ENCODE measurements around the gene AP5S1.
"Not testable (repeated sequence)": the region's sequence is repeated elsewhere in the genome, so short reads cannot be mapped to it uniquely, and the experiment has no call there.

AP5S1 gene

DNA sequence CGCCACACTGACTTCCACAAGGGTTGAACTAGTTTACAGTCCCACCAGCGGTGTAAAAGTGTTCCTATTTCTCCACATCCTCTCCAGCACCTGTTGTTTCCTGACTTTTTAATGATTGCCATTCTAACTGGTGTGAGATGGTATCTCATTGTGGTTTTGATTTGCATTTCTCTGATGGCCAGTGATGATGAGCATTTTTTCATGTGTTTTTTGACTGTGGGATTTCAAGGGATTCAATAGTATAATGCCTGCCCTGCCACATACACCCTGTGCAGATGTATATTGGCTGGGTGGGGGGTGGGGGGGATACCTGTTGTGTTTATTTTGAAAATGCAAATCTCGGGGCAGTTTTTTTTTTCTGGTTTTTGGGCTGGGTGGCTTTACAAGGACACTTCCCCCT lies 26.2 kb upstream of the AP5S1 start:
- DNase-seq (ENCODE audit: low read depth in 2 of 2), result not testable (repeated sequence)

- no peak for DNase-seq (ENCODE audit: low read depth in 2 of 2)
Observed at GRCh38 chr20:3794701-3795420, 25.5 kb upstream of the AP5S1 start.

GRCh38 chr20:3795511-3796468 lies 24.6 kb upstream of the AP5S1 start, which contains the start of gene CDC25B:
Gene CDC25B (plus strand): TSS chr20:3796310. CDS start chr20:3796532, 222 bp downstream.
- peak; percentile 72 to 74 for DNase-seq (ENCODE audit: low read depth in 2 of 2)

DNA sequence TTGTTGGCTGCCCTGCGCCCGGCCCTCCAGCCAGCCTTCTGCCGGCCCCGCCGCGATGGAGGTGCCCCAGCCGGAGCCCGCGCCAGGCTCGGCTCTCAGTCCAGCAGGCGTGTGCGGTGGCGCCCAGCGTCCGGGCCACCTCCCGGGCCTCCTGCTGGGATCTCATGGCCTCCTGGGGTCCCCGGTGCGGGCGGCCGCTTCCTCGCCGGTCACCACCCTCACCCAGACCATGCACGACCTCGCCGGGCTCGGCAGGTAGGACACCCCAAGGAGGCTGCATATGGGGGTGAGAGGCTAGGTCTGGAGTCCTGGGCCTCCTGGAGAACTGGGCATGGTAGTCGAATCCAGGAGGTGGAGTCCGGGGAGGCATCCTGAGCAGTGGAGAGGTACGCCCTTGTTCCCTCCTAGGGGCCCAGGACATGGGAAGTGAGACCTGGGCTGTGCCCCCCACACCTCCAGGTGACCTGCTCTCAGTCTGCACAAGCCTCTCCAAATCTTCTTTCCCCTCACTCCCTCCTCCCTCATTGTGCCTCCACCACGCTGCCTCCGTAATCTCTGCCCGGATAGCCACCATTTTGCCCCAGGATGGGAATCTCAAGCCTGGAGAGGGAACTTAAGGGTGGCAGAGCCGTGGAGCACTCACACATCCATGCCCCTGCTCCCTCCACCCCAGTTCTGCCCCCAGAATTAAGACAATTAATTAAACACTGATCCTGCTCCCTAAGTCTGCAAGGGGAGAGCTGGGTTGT lies 23.7 kb upstream of the AP5S1 start:
- no peak for DNase-seq (ENCODE audit: low read depth in 2 of 2)

- DNase-seq (ENCODE audit: low read depth in 2 of 2), result no peak
Observed at GRCh38 chr20:3797226-3797545, 23.2 kb upstream of the AP5S1 start.

GRCh38 chr20:3797592-3798372 lies 22.6 kb upstream of the AP5S1 start:
- DNase-seq (ENCODE audit: low read depth in 2 of 2), result no peak

- DNase-seq (ENCODE audit: low read depth in 2 of 2), result no peak
Observed at GRCh38 chr20:3798373-3798768, 22.0 kb upstream of the AP5S1 start.

DNA sequence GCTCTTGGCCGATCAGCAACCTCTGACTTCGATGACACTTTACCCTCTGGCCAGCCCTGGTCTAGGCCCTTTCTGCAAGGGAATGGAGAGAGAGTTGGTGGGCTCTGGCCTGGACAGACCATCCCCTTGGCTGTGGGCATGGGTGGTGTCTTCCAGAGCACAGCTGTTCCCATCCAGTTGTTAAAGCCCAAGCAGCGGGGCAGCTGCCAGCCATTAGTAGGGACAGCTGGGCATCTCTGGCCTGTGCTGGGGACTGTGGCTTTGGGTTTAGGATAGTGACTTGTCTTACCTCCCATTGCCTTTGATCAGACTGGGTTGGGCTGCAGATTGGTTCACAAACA lies 21.5 kb upstream of the AP5S1 start:
- no peak for DNase-seq (ENCODE audit: low read depth in 2 of 2)

GRCh38 chr20:3800256-3800877 lies 20.0 kb upstream of the AP5S1 start:
- no peak for DNase-seq (ENCODE audit: low read depth in 2 of 2)

GRCh38 chr20:3800878-3801260 lies 19.5 kb upstream of the AP5S1 start:
- no peak for DNase-seq (ENCODE audit: low read depth in 2 of 2)

DNA sequence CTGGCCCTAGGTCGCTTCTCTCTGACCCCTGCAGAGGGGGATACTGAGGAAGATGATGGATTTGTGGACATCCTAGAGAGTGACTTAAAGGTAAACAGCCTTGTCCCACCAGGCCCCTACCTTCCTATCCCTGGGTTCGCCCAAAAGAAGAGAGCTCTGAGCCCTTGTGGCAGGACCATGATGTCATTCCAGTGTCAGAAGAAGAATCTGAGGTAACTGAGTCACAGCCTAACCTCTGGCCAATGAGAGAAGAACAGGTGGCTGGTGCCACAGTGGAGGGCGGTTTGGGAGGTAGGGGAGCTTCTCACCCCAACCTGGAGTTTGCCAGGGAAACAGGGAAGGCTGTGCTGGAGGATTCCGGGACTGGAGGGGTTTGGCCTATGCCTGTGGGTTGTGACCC lies 19.0 kb upstream of the AP5S1 start:
- DNase-seq (ENCODE audit: low read depth in 2 of 2), result no peak

- no peak for DNase-seq (ENCODE audit: low read depth in 2 of 2)
Observed at GRCh38 chr20:3801846-3802245, 18.5 kb upstream of the AP5S1 start.

GRCh38 chr20:3802524-3803239 lies 17.7 kb upstream of the AP5S1 start:
- DNase-seq (ENCODE audit: low read depth in 2 of 2), result no peak

DNA sequence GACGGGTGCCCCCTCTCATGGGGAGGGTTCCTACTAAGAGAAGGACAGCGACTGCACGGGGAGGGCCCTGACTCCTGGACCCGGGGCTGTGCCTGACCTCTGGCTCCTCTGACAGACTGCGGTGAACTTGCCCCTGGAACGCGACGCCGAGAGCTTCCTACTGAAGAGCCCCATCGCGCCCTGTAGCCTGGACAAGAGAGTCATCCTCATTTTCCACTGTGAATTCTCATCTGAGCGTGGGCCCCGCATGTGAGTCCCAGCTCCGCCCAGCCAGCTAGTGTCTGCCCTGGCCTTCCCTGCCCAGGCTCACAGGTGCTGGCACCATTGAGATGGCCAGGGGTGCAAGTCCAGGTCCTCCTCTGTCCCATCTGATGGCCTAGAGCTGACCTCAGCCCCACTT lies 17.1 kb upstream of the AP5S1 start:
- DNase-seq (ENCODE audit: low read depth in 2 of 2), result no peak

- DNase-seq (ENCODE audit: low read depth in 2 of 2), result no peak
Observed at GRCh38 chr20:3803854-3804253, 16.5 kb upstream of the AP5S1 start.

DNA sequence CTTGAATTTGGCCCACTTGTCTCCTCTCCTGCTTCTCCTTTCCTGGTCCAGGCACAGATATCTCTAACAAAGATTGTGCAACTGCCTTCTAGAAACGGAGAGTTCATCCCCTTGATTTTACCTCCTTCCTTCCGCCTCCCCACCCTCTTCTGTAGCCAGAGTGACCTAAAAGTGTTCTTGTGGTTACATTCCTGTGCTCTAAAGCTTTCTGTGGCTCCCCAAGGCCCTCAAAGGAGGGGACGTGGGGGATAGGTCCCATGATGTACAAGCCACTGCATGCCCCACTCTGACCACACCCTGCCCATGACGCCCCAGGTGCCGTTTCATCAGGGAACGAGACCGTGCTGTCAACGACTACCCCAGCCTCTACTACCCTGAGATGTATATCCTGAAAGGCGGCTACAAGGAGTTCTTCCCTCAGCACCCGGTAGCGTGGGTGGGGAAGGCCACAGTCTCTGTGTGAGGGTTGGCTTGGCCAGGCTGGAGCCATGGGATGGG lies 16.0 kb upstream of the AP5S1 start:
- no peak for DNase-seq (ENCODE audit: low read depth in 2 of 2)

- no peak for DNase-seq (ENCODE audit: low read depth in 2 of 2)
Observed at GRCh38 chr20:3804781-3805180, 15.6 kb upstream of the AP5S1 start.

DNA sequence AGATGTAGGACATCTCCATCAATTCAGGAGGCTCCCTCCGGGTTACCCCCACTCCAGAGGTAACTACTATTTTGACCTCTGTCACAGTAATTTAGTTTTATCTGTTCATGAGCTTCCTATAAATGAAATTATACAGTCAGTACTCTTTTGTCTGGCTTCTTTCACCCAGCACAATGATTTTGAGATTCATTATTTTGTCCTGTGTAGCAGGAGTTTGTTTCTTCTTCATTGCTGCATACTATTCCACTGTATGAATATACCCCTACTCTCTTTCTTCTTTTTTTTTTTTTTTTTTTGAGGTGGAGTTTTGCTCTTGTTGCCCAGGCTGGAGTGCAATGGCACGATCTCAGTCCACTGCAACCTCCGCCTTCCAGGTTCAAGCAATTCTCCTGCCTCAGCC lies 11.8 kb upstream of the AP5S1 start:
- no peak for DNase-seq (ENCODE audit: low read depth in 2 of 2)

GRCh38 chr20:3811467-3812258 lies 8.7 kb upstream of the AP5S1 start:
- peak; percentile 83 to 87 for DNase-seq (ENCODE audit: low read depth in 2 of 2)

- DNase-seq (ENCODE audit: low read depth in 2 of 2), result no peak
Observed at GRCh38 chr20:3812259-3812681, 8.1 kb upstream of the AP5S1 start.

Data from stimulated activated CD4-positive, alpha-beta T cell treated with anti-CD3 and anti-CD28 coated beads, Interleukin-1b, Interleukin-23, amount 100 ng/mL, for 1 hour (primary cell).